Neural progenitor cell (in vitro differentiated cells): Measurements from ENCODE around the gene GJA10. TPM values are rescaled to one million over a fixed set of nuclear protein-coding genes. Genes with fewer than 3 reads are reported as not detected.

ENCODE experiments used
- DNase-seq: peaks from one replicate; pipeline ENCODE4 v3.0.0-alpha.2; 2016; ENCODE audit warnings: low spot score
- H2AFZ ChIP-seq: fragments of 200-600 bp; sonication (generic); replicated peaks from 2 replicates; pipeline ENCODE4 v1.6.1; 2016; ENCODE audit warnings: antibody characterized with exemption
- H3F3A ChIP-seq: fragments of 200-600 bp; sonication (generic); 2 replicates; pipeline ENCODE4 v1.6.1; 2016; ENCODE audit warnings: antibody characterized with exemption, low read depth
- H3K27ac ChIP-seq: fragments of 200-600 bp; sonication (generic); 2 replicates; pipeline ENCODE4 v1.5.1; 2016; ENCODE audit warnings: mild to moderate bottlenecking
- H3K27me3 ChIP-seq: fragments of 200-600 bp; sonication (generic); 2 replicates; pipeline ENCODE4 v1.6.1; 2016; ENCODE audit warnings: mild to moderate bottlenecking, moderate library complexity
- H3K36me3 ChIP-seq: fragments of 200-600 bp; sonication (generic); 2 replicates; pipeline ENCODE4 v1.5.1; 2016
- H3K4me1 ChIP-seq: fragments of 200-600 bp; sonication (generic); 2 replicates; pipeline ENCODE4 v1.6.1; 2016; ENCODE audit warnings: mixed run types
- H3K4me2 ChIP-seq: fragments of 200-600 bp; sonication (generic); 2 replicates; pipeline ENCODE4 v1.6.1; 2016
- H3K4me3 ChIP-seq: fragments of 200-600 bp; sonication (generic); 2 replicates; pipeline ENCODE4 v1.5.1; 2016
- H3K79me2 ChIP-seq: fragments of 200-600 bp; sonication (generic); 2 replicates; pipeline ENCODE4 v1.6.1; 2016; ENCODE audit warnings: low read depth
- H3K9ac ChIP-seq: fragments of 200-600 bp; sonication (generic); 2 replicates; pipeline ENCODE4 v1.6.1; 2016
- H3K9me3 ChIP-seq: fragments of 200-600 bp; sonication (generic); 2 replicates; pipeline ENCODE4 v1.5.1; 2016; ENCODE audit warnings: low read depth
- H4K20me1 ChIP-seq: fragments of 200-600 bp; sonication (generic); 2 replicates; pipeline ENCODE4 v1.6.1; 2016; ENCODE audit warnings: low read depth
- H3K27ac Mint-ChIP-seq: 3 replicates; pipeline ENCODE4 v1.8.0; 2021; ENCODE audit warnings: mixed read lengths
- H3K27me3 Mint-ChIP-seq: 2 replicates; pipeline ENCODE4 v1.8.0; 2022; ENCODE audit warnings: low read depth, mild to moderate bottlenecking, inconsistent platforms, moderate library complexity, mixed read lengths; ENCODE audit not compliant: insufficient read depth
- H3K36me3 Mint-ChIP-seq: 3 replicates; pipeline ENCODE4 v1.8.0; 2021; ENCODE audit warnings: mixed read lengths
- H3K4me1 Mint-ChIP-seq: 3 replicates; pipeline ENCODE4 v1.8.0; 2021; ENCODE audit warnings: mixed read lengths
- H3K4me3 Mint-ChIP-seq: 3 replicates; pipeline ENCODE4 v1.8.0; 2021; ENCODE audit warnings: mild to moderate bottlenecking, moderate library complexity, mixed read lengths
- H3K9me3 Mint-ChIP-seq: 3 replicates; pipeline ENCODE4 v1.8.0; 2020; ENCODE audit warnings: mixed read lengths
- EZH2 ChIP-seq: fragments of 200-600 bp; sonication (generic); IDR thresholded peaks from 2 replicates; pipeline ENCODE4 v1.6.1; 2017; ENCODE audit warnings: antibody characterized with exemption, mild to moderate bottlenecking, moderate library complexity
- small RNA-seq: library from RNA; depleted of rRNA; stranded (forward); fragments of <200 nt; gene quantifications from one replicate; pipeline ENCODE3, GENCODE V24; 2015
- total RNA-seq: library from RNA; depleted of rRNA; stranded (reverse); fragments of >200 nt; gene quantifications from 2 replicates; pipeline ENCODE4 v1.2.3, GENCODE V29; 2015; ENCODE audit warnings: low replicate concordance
- TF ChIP-seq, protein P1 (sequence below): fragments of 200-600 bp; sonication (generic); IDR thresholded peaks from 2 replicates; pipeline ENCODE4 v1.5.1; 2017; ENCODE audit warnings: antibody characterized with exemption, mild to moderate bottlenecking

Gene GJA10
- total RNA-seq, 1 donor from 2014 or later = not detected

DNA sequence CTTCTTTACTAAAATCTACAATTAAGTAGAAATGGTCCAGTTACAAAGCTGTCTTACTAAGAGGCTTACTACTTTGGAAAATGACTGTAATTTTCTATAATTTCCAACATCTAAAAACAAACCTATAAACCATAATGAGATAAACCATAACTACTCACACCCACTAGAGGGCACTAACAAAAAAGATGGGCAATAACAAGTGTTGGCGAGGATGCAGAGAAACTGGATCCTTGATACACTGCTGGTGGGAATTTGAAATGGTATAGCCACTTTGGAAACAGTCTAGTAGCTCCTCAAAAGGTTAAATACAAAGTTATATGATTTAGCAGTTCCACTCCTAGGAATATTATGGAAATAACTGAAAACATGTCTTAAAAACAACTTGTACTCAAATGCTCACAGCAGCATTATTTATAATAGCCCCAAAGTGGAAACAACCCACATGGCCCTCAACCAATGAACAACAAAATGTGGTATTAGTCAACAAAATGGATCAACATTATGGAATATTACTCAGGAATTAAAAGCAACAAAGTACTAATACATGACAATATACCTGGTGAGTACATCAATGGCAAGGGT is 50.6 kb downstream of the GJA10 start:
- Histone ChIP-seq H4K20me1 (no peaks in the 10 kb centered on the region), H2AFZ (no peak overlapping the region), H3K36me3 (no peaks in the 10 kb centered on the region), H3K4me3 (no peak overlapping the region), H3K9me3 (no peaks in the 10 kb centered on the region), H3K27ac (no peak overlapping the region), H3K79me2 (no peaks in the 10 kb centered on the region), H3K27me3 (no peaks in the 10 kb centered on the region), H3F3A (no peaks in the 10 kb centered on the region), H3K4me1 (peaks cover 10% of the 10 kb centered on the region), H3K9ac (no peak overlapping the region), H3K4me2 (no peak overlapping the region)
- Mint-ChIP-seq H3K4me3 (no peak overlapping the region), H3K4me1 (peaks cover 13% of the 10 kb centered on the region), H3K9me3 (no peaks in the 10 kb centered on the region), H3K27me3 (no peaks in the 10 kb centered on the region), H3K36me3 (peaks cover 7% of the 10 kb centered on the region), H3K27ac (no peak overlapping the region)
- no peak for DNase-seq
- TF ChIP-seq, protein P1, sequence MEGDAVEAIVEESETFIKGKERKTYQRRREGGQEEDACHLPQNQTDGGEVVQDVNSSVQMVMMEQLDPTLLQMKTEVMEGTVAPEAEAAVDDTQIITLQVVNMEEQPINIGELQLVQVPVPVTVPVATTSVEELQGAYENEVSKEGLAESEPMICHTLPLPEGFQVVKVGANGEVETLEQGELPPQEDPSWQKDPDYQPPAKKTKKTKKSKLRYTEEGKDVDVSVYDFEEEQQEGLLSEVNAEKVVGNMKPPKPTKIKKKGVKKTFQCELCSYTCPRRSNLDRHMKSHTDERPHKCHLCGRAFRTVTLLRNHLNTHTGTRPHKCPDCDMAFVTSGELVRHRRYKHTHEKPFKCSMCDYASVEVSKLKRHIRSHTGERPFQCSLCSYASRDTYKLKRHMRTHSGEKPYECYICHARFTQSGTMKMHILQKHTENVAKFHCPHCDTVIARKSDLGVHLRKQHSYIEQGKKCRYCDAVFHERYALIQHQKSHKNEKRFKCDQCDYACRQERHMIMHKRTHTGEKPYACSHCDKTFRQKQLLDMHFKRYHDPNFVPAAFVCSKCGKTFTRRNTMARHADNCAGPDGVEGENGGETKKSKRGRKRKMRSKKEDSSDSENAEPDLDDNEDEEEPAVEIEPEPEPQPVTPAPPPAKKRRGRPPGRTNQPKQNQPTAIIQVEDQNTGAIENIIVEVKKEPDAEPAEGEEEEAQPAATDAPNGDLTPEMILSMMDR = peak; percentile 50
- TF ChIP-seq EZH2 = no peak

Small RNAs within 50 kb of the gene (small RNA-seq; reads per million reads assigned to genes)
- gene RF00019 = not detected

Other genes starting within 250 kb of the GJA10 start
- 34.5 and 40.7 TPM in 2 replicates for gene MDN1, start 74.7 kb upstream of the GJA10 start, total RNA-seq
- gene CASP8AP2, start 64.6 kb upstream of the GJA10 start, total RNA-seq = 42.9 and 59.0 TPM in 2 replicates